IMR-90 (cell line): ENCODE data around the gene MEIS3. TPM values are rescaled to one million over a fixed set of nuclear protein-coding genes. Genes with fewer than 3 reads are reported as not detected.

ENCODE experiments used
- ATAC-seq: fragments of 200-7000 bp; cut with Tn5 transposase; 2 replicates; pipeline ENCODE4 v1.9.1; 2020; ENCODE audit warnings: low read depth, mild to moderate bottlenecking, moderate library complexity
- BruUV-seq: library from RNA; stranded (reverse); fragments of 400-500 nt; replicated peaks from 2 replicates; lab custom pipeline; 2021; lab: Mats Ljungman, UMichigan
- CTCF ChIA-PET: fragments of 300-600 bp; formaldehyde crosslinking; extraction: SDS; loops from one replicate; lab custom pipeline; 2021; ENCODE audit warnings: antibody characterized with exemption; lab: Yijun Ruan, JAX
- POLR2A ChIA-PET: fragments of 300-600 bp; sonication (Branson Sonifier 250); formaldehyde crosslinking; loops from one replicate; lab custom pipeline; 2022; ENCODE audit warnings: antibody characterized with exemption; ENCODE audit not compliant: unreplicated experiment; lab: Charles Lee
- DNase-seq: peaks from one replicate; pipeline ENCODE4 v3.0.0; 2013
- H2AFZ ChIP-seq: replicated peaks from 2 replicates; pipeline ENCODE3; 2013; ENCODE audit warnings: low read length, mild to moderate bottlenecking; ENCODE audit not compliant: poor library complexity
- H2AK5ac ChIP-seq: 2 replicates; pipeline ENCODE4 v1.6.1; 2013; ENCODE audit warnings: low read depth, low read length, inconsistent platforms
- H2AK9ac ChIP-seq: replicated peaks from 2 replicates; pipeline ENCODE3; 2013; ENCODE audit warnings: mild to moderate bottlenecking, low read depth, low read length, moderate library complexity; ENCODE audit not compliant: poor library complexity
- H2BK120ac ChIP-seq: 2 replicates; pipeline ENCODE4 v1.6.1; 2013; ENCODE audit warnings: low read depth, low read length, inconsistent platforms
- H2BK15ac ChIP-seq: 3 replicates; pipeline ENCODE4 v1.6.1; 2013; ENCODE audit warnings: low read depth, low read length, inconsistent platforms
- H2BK20ac ChIP-seq: 2 replicates; pipeline ENCODE4 v1.6.1; 2013; ENCODE audit warnings: low read depth, mild to moderate bottlenecking, inconsistent platforms, low read length, moderate library complexity
- H2BK5ac ChIP-seq: 2 replicates; pipeline ENCODE4 v1.6.1; 2013; ENCODE audit warnings: mild to moderate bottlenecking, low read depth, low read length, inconsistent platforms; ENCODE audit not compliant: poor library complexity, severe bottlenecking
- H3K14ac ChIP-seq: replicated peaks from 2 replicates; pipeline ENCODE4 v1.6.1; 2013; ENCODE audit warnings: low read depth, low read length, inconsistent platforms
- H3K18ac ChIP-seq: 2 replicates; pipeline ENCODE4 v1.6.1; 2013; ENCODE audit warnings: low read depth, low read length, control low read depth
- H3K23ac ChIP-seq: 2 replicates; pipeline ENCODE4 v1.6.1; 2013; ENCODE audit warnings: low read depth, low read length, inconsistent platforms
- H3K27ac ChIP-seq: 2 replicates; pipeline ENCODE4 v1.5.1; 2013; ENCODE audit warnings: mild to moderate bottlenecking, control low read depth, low read length; ENCODE audit not compliant: insufficient read depth
- H3K27me3 ChIP-seq: 2 replicates; pipeline ENCODE4 v1.6.1; 2013; ENCODE audit warnings: low read length; ENCODE audit not compliant: control insufficient read depth, insufficient read depth
- H3K36me3 ChIP-seq: 2 replicates; pipeline ENCODE4 v1.6.1; 2013; ENCODE audit warnings: low read length, mixed read lengths; ENCODE audit not compliant: control insufficient read depth, insufficient read depth
- H3K4ac ChIP-seq: 2 replicates; pipeline ENCODE4 v1.6.1; 2013; ENCODE audit warnings: low read depth, low read length, inconsistent platforms
- H3K4me1 ChIP-seq: 2 replicates; pipeline ENCODE4 v1.6.1; 2013; ENCODE audit warnings: low read length, mixed read lengths; ENCODE audit not compliant: control insufficient read depth, insufficient read depth
- H3K4me2 ChIP-seq: 2 replicates; pipeline ENCODE4 v1.6.1; 2013; ENCODE audit warnings: low read depth, mild to moderate bottlenecking, control low read depth, low read length, moderate library complexity
- H3K4me3 ChIP-seq: 2 replicates; pipeline ENCODE4 v1.5.1; 2013; ENCODE audit warnings: low read depth, mild to moderate bottlenecking, control low read depth, low read length, moderate library complexity; ENCODE audit not compliant: insufficient read depth
- H3K56ac ChIP-seq: 2 replicates; pipeline ENCODE4 v1.6.1; 2013; ENCODE audit warnings: low read length, inconsistent platforms; ENCODE audit not compliant: insufficient read depth; ENCODE audit errors: extremely low read depth
- H3K79me1 ChIP-seq, 2 experiments: 2 replicates each; pipeline ENCODE4 v1.6.1; 2013; ENCODE audit warnings: low read length in 2 of 2, inconsistent platforms in 1 of 2, low read depth in 1 of 2
- H3K9ac ChIP-seq: 2 replicates; pipeline ENCODE4 v1.6.1; 2013; ENCODE audit warnings: low read depth, low read length, control low read depth
- H3K9me1 ChIP-seq: 2 replicates; pipeline ENCODE4 v1.6.1; 2013; ENCODE audit warnings: low read length, inconsistent platforms; ENCODE audit not compliant: insufficient read depth
- H3K9me3 ChIP-seq: 2 replicates; pipeline ENCODE4 v1.6.1; 2013; ENCODE audit warnings: low read length; ENCODE audit not compliant: control insufficient read depth, insufficient read depth
- H4K20me1 ChIP-seq: 2 replicates; pipeline ENCODE4 v1.6.1; 2013; ENCODE audit warnings: low read length, inconsistent platforms; ENCODE audit not compliant: insufficient read depth
- H4K5ac ChIP-seq: 2 replicates; pipeline ENCODE4 v1.6.1; 2013; ENCODE audit warnings: mild to moderate bottlenecking, low read depth, low read length, control low read depth
- H4K8ac ChIP-seq, 2 experiments: 2 replicates each; pipeline ENCODE4 v1.6.1; 2013; ENCODE audit warnings: low read depth in 2 of 2, low read length in 2 of 2, control low read depth in 1 of 2, inconsistent platforms in 1 of 2
- H4K91ac ChIP-seq: 2 replicates; pipeline ENCODE4 v1.6.1; 2013; ENCODE audit warnings: low read depth, low read length, inconsistent platforms; ENCODE audit not compliant: insufficient read depth
- CHD1 ChIP-seq: IDR thresholded peaks from 2 replicates; pipeline ENCODE4 v1.6.1; 2012; ENCODE audit warnings: low read depth, low read length, improper control_type of control experiment
- CTCF ChIP-seq: conservative IDR thresholded peaks from 2 replicates; pipeline ENCODE4 v1.5.1; 2012; ENCODE audit warnings: mild to moderate bottlenecking, low read depth, low read length, improper control_type of control experiment
- ELK1 ChIP-seq: fragments of 150-350 bp; IDR thresholded peaks from 2 replicates; pipeline ENCODE4 v1.6.1; 2016; ENCODE audit warnings: low read depth, mild to moderate bottlenecking, low read length, moderate library complexity, borderline replicate concordance
- FOS ChIP-seq: fragments of 150-350 bp; IDR thresholded peaks from 2 replicates; pipeline ENCODE4 v1.6.1; 2016; ENCODE audit warnings: low read depth, low read length
- MXI1 ChIP-seq: IDR thresholded peaks from 2 replicates; pipeline ENCODE4 v1.6.1; 2012; ENCODE audit warnings: low read depth, mild to moderate bottlenecking, low read length, moderate library complexity, borderline replicate concordance
- NFE2L2 ChIP-seq: fragments of 150-350 bp; IDR thresholded peaks from 2 replicates; pipeline ENCODE4 v1.6.1; 2016; ENCODE audit warnings: low read depth, mild to moderate bottlenecking, low read length
- POLR2A ChIP-seq: IDR thresholded peaks from 2 replicates; pipeline ENCODE4 v1.6.1; 2012; ENCODE audit warnings: mild to moderate bottlenecking, low read depth, low read length
- RFX5 ChIP-seq: IDR thresholded peaks from 2 replicates; pipeline ENCODE4 v1.8.0; 2012; ENCODE audit warnings: low read depth, mild to moderate bottlenecking, low read length, moderate library complexity
- SMC3 ChIP-seq: fragments of 150-350 bp; IDR thresholded peaks from 2 replicates; pipeline ENCODE4 v1.6.1; 2016; ENCODE audit warnings: low read depth, mild to moderate bottlenecking, antibody characterized with exemption, low read length, moderate library complexity
- WGBS, 2 experiments: methylation state at CpG; one replicate each; pipeline versions ENCODE4 v1.1.5 to v1.1.7; 2013; ENCODE audit warnings: missing lambda C conversion rate in 2 of 2; ENCODE audit not compliant: insufficient read length in 1 of 2; ENCODE audit errors: extremely low coverage in 2 of 2; 5-methylcytosine and 5-hydroxymethylcytosine counted together
- dilution Hi-C: fragments of 300-500 bp; cut with HindIII; formaldehyde crosslinking; loops from one replicate; pipeline ENCODE4 v1.14.3; 2018; ENCODE audit warnings: low sequenced_read_pairs; ENCODE audit not compliant: unreplicated experiment
- in situ Hi-C: fragments of 300-500 bp; cut with MboI; formaldehyde crosslinking; loops from 3 replicates; pipeline ENCODE4 v1.14.3; 2019; ENCODE audit warnings: low sequenced_read_pairs, inconsistent platforms, mixed read lengths
- intact Hi-C: fragments of 100-400 bp; cut with micrococcal nuclease; formaldehyde crosslinking; loops from 2 replicates; pipeline ENCODE4 v1.10.0; 2022
- polyA plus RNA-seq, 3 experiments: library from polyadenylated mRNA; depleted of rRNA; stranded (reverse); fragments of >200 nt; gene quantifications; 2 replicates each; pipeline ENCODE4 v1.2.3, GENCODE V29; 2012; ENCODE audit warnings: low replicate concordance in 1 of 3
- total RNA-seq: library from RNA; depleted of rRNA; stranded (reverse); fragments of >200 nt; gene quantifications from 2 replicates; pipeline ENCODE4 v1.2.3, GENCODE V29; 2012

MEIS3 gene
- total and polyA plus RNA-seq, 2 of the 4 experiments (the other 2 are of a cell fraction): 32.4 to 33.0 TPM

DNA sequence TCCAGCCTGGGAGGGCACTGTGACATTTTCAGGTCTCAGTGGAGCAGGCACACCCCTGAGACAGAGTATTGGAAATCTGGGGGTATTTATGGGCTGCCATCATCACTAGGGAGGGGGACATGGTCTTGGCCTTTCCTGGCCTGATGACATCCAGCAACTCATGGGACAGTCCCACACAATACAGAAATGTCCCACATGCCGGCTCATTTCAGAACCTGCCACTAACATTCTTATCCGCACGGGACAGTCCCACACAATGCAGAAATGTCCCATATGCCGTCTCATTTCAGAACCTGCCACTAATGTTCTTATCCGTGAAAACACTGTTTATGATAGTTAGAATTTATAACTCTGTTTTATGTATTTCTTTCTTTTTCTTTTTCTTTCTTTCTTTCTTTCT is 42.5 kb upstream of the MEIS3 start:
- Histone ChIP-seq H3K23ac (no peak overlapping the region), H2BK5ac (no peak overlapping the region), H4K91ac (no peak overlapping the region), H2AK9ac (no peak overlapping the region), H3K9me1 (peaks cover 4% of the 10 kb centered on the region; the same call in 1 of the 2 replicates), H2BK120ac (no peak overlapping the region), H4K20me1 (no peaks in the 10 kb centered on the region), H2BK15ac (no peak overlapping the region), H4K5ac (no peak overlapping the region), H3K9ac (no peak overlapping the region), H3K4me3 (no peak overlapping the region), H3K27ac (no peak overlapping the region), H4K8ac (no peak overlapping the region), H3K36me3 (no peaks in the 10 kb centered on the region), H3K56ac (no peak overlapping the region), H3K18ac (no peak overlapping the region), H3K4me2 (no peak overlapping the region), H3K4me1 (no peaks in the 10 kb centered on the region), H2AK5ac (no peak overlapping the region), H3K4ac (no peak overlapping the region), H3K14ac (no peak overlapping the region), H3K9me3 (peaks cover 6% of the 10 kb centered on the region; the same call in 1 of the 2 replicates), H2AFZ (no peak overlapping the region), H2BK20ac (no peak overlapping the region), H3K27me3 (peaks cover 54% of the 10 kb centered on the region), H3K79me1 (no peaks in the 10 kb centered on the region)
- WGBS, 2 experiments: no CpG with 5 or more reads among the region's 5 CpGs
- dilution Hi-C loops: no loop called here
- DNase-seq (no peak), ATAC-seq (no peak)
- intact Hi-C loops: no loop called here
- in situ Hi-C loops: no loop called here
- TF ChIP-seq ELK1: no peak
- TF ChIP-seq SMC3: no peak
- TF ChIP-seq MXI1: no peak
- no peak for TF ChIP-seq NFE2L2
- TF ChIP-seq CTCF: no peak
- TF ChIP-seq CHD1: no peak
- TF ChIP-seq POLR2A: no peak
- no peak for TF ChIP-seq RFX5
- no peak for TF ChIP-seq FOS
- CTCF ChIA-PET: no interaction called here
- no TSS peak for BruUV-seq
- POLR2A ChIA-PET: no interaction called here
